H9 (cell line): ENCODE measurements around the gene IL1RAPL1. TPM values are rescaled to one million over a fixed set of nuclear protein-coding genes. Genes with fewer than 3 reads are reported as not detected.
A peak's percentile ranks its signal among the peaks of the same experiment; 100 is the strongest.

Source experiments
- DNase-seq: peaks from one replicate; pipeline ENCODE4 v3.0.0-alpha.2; 2017
- H2AFZ ChIP-seq: one replicate; pipeline ENCODE4 v1.6.1; 2013; ENCODE audit warnings: mild to moderate bottlenecking, low read length, control low read depth, moderate library complexity
- H2AK5ac ChIP-seq: 2 replicates; pipeline ENCODE4 v1.6.1; 2013; ENCODE audit warnings: low read length, control low read depth, mixed read lengths; ENCODE audit not compliant: insufficient read length
- H2BK120ac ChIP-seq: one replicate; pipeline ENCODE4 v1.6.1; 2013; ENCODE audit warnings: low read depth, mild to moderate bottlenecking, low read length, control low read depth, inconsistent platforms; ENCODE audit not compliant: poor library complexity, severe bottlenecking
- H2BK12ac ChIP-seq: 2 replicates; pipeline ENCODE4 v1.6.1; 2013; ENCODE audit warnings: low read length, control low read depth, mixed read lengths, low read depth; ENCODE audit not compliant: insufficient read length
- H2BK15ac ChIP-seq: 2 replicates; pipeline ENCODE4 v1.6.1; 2013; ENCODE audit warnings: low read depth, low read length, control low read depth
- H2BK20ac ChIP-seq: one replicate; pipeline ENCODE4 v1.6.1; 2013; ENCODE audit warnings: low read depth, mild to moderate bottlenecking, low read length, control low read depth, inconsistent platforms; ENCODE audit not compliant: poor library complexity, severe bottlenecking
- H2BK5ac ChIP-seq: 2 replicates; pipeline ENCODE4 v1.6.1; 2013; ENCODE audit warnings: low read length, control low read depth, mixed read lengths; ENCODE audit not compliant: insufficient read length
- H3K14ac ChIP-seq: 2 replicates; pipeline ENCODE4 v1.6.1; 2013; ENCODE audit warnings: low read length, control low read depth; ENCODE audit not compliant: insufficient read depth
- H3K18ac ChIP-seq: 2 replicates; pipeline ENCODE4 v1.6.1; 2013; ENCODE audit warnings: low read depth, mild to moderate bottlenecking, mixed read lengths, low read length, control low read depth; ENCODE audit not compliant: insufficient read length
- H3K23ac ChIP-seq: 2 replicates; pipeline ENCODE4 v1.6.1; 2013; ENCODE audit warnings: low read length, control low read depth, mixed read lengths, low read depth; ENCODE audit not compliant: insufficient read length
- H3K23me2 ChIP-seq: 2 replicates; pipeline ENCODE4 v1.6.1; 2013; ENCODE audit warnings: low read depth, mild to moderate bottlenecking, mixed read lengths, low read length, control low read depth; ENCODE audit not compliant: insufficient read length, poor library complexity, severe bottlenecking
- H3K27ac ChIP-seq: 2 replicates; pipeline ENCODE4 v1.5.1; 2013; ENCODE audit warnings: low read length, control low read depth, mixed read lengths, low read depth; ENCODE audit not compliant: insufficient read length
- H3K27me3 ChIP-seq: 2 replicates; pipeline ENCODE4 v1.6.1; 2013; ENCODE audit warnings: low read length, control low read depth, inconsistent platforms; ENCODE audit not compliant: insufficient read depth
- H3K4ac ChIP-seq: 2 replicates; pipeline ENCODE4 v1.6.1; 2013; ENCODE audit warnings: low read depth, mild to moderate bottlenecking, control low read depth, inconsistent platforms, low read length, moderate library complexity
- H3K4me1 ChIP-seq: 2 replicates; pipeline ENCODE4 v1.6.1; 2013; ENCODE audit warnings: low read length, control low read depth, inconsistent platforms; ENCODE audit not compliant: insufficient read depth
- H3K4me2 ChIP-seq: 2 replicates; pipeline ENCODE4 v1.6.1; 2013; ENCODE audit warnings: low read length, control low read depth, mixed read lengths; ENCODE audit not compliant: insufficient read length, insufficient read depth
- H3K56ac ChIP-seq: 2 replicates; pipeline ENCODE4 v1.6.1; 2013; ENCODE audit warnings: low read depth, mild to moderate bottlenecking, mixed read lengths, low read length, control low read depth; ENCODE audit not compliant: insufficient read length
- H3K79me1 ChIP-seq: 2 replicates; pipeline ENCODE4 v1.6.1; 2013; ENCODE audit warnings: low read depth, mild to moderate bottlenecking, moderate library complexity, low read length, control low read depth, inconsistent platforms; ENCODE audit not compliant: insufficient read depth, poor library complexity, severe bottlenecking
- H3K79me2 ChIP-seq: 2 replicates; pipeline ENCODE4 v1.6.1; 2013; ENCODE audit warnings: low read length, control low read depth, inconsistent platforms; ENCODE audit not compliant: insufficient read depth
- H3K9ac ChIP-seq: 2 replicates; pipeline ENCODE4 v1.6.1; 2013; ENCODE audit warnings: low read length, control low read depth, mixed read lengths; ENCODE audit not compliant: insufficient read length; ENCODE audit errors: extremely low read depth
- H3K9me3 ChIP-seq: one replicate; pipeline ENCODE4 v1.6.1; 2013; ENCODE audit warnings: low read depth, low read length, inconsistent platforms; ENCODE audit not compliant: control insufficient read depth
- H3T11ph ChIP-seq: one replicate; pipeline ENCODE4 v1.6.1; 2013; ENCODE audit warnings: mild to moderate bottlenecking, low read length, control low read depth, inconsistent platforms
- H4K20me1 ChIP-seq: one replicate; pipeline ENCODE4 v1.6.1; 2013; ENCODE audit not compliant: control insufficient read depth, insufficient read length, insufficient read depth
- H4K5ac ChIP-seq: 2 replicates; pipeline ENCODE4 v1.6.1; 2013; ENCODE audit warnings: low read depth, mild to moderate bottlenecking, mixed read lengths, low read length, control low read depth; ENCODE audit not compliant: insufficient read length
- H4K8ac ChIP-seq: replicated peaks from 2 replicates; pipeline ENCODE4 v1.6.1; 2013; ENCODE audit warnings: low read length, control low read depth, mixed read lengths, low read depth; ENCODE audit not compliant: insufficient read length
- H4K91ac ChIP-seq: 2 replicates; pipeline ENCODE4 v1.6.1; 2013; ENCODE audit warnings: low read depth, mild to moderate bottlenecking, moderate library complexity, mixed read lengths, low read length, control low read depth; ENCODE audit not compliant: insufficient read length
- H3K27ac Mint-ChIP-seq, 3 experiments: 2 replicates in 2 of 3; 3 replicates in 1 of 3; pipeline ENCODE4 v1.8.0; 2020 to 2021; ENCODE audit warnings: mixed read lengths in 3 of 3, mild to moderate bottlenecking in 1 of 3, moderate library complexity in 1 of 3
- H3K27me3 Mint-ChIP-seq: 2 replicates; pipeline ENCODE4 v1.8.0; 2021; ENCODE audit warnings: low read depth, mild to moderate bottlenecking, moderate library complexity, mixed read lengths
- H3K36me3 Mint-ChIP-seq, 3 experiments: 2 replicates in 2 of 3; 3 replicates in 1 of 3; pipeline ENCODE4 v1.8.0; 2020 to 2021; ENCODE audit warnings: low read depth in 3 of 3, mixed read lengths in 3 of 3; ENCODE audit not compliant: insufficient read depth in 1 of 3
- H3K4me1 Mint-ChIP-seq, 2 experiments: 2 replicates each; pipeline ENCODE4 v1.8.0; 2020; ENCODE audit warnings: mixed read lengths in 2 of 2
- H3K4me3 Mint-ChIP-seq, 2 experiments: 2 replicates in 1 of 2; 3 replicates in 1 of 2; pipeline ENCODE4 v1.8.0; 2020 to 2021; ENCODE audit warnings: mild to moderate bottlenecking in 2 of 2, mixed read lengths in 2 of 2, moderate library complexity in 1 of 2
- H3K9me3 Mint-ChIP-seq, 2 experiments: 2 replicates in 1 of 2; 3 replicates in 1 of 2; pipeline ENCODE4 v1.8.0; 2020; ENCODE audit warnings: mild to moderate bottlenecking in 2 of 2, mixed read lengths in 2 of 2, moderate library complexity in 1 of 2
- CTCF ChIP-seq: fragments of 200-600 bp; sonication (generic); conservative IDR thresholded peaks from 3 replicates; pipeline ENCODE4 v1.8.0; 2021; ENCODE audit warnings: antibody characterized with exemption, mild to moderate bottlenecking
- WGBS: extraction: QIAGEN DNeasy Blood & Tissue Kit; methylation state at CpG from one replicate; pipeline ENCODE4 v1.1.7; 2013; ENCODE audit warnings: missing lambda C conversion rate, low lambda C conversion rate, mixed read lengths; ENCODE audit not compliant: insufficient read length; ENCODE audit errors: extremely low coverage; 5-methylcytosine and 5-hydroxymethylcytosine counted together
- long read RNA-seq: library from polyadenylated mRNA; unstranded; transcript quantifications from one replicate; pipeline ENCODE4 v2.0.0, GENCODE V29; 2020
- total RNA-seq: library from RNA; stranded (reverse); gene quantifications from 2 replicates; pipeline ENCODE4 v1.2.1, GENCODE V29; 2021

Gene IL1RAPL1
- 0.31 and 0.33 TPM in 2 replicates for total RNA-seq
- long read RNA-seq, partial matches to known transcripts, result 2 of 3 reads
- long read RNA-seq, other reads (novel, unspliced or antisense), result 1 of 3 reads

GRCh38 chrX:28586981-28587551 is at the start of gene IL1RAPL1:
TSS of gene IL1RAPL1 (plus strand) at chrX:28587446.
- H3K4ac ChIP-seq, result no peak within 1 kb of the TSS
- no peak within 1 kb of the TSS for H3K56ac ChIP-seq
- H3K9me3 Mint-ChIP-seq, result peaks cover 0 to 26% of the 10 kb centered on the region in 2 experiments; a peak in 4 of 5 replicates
- peak; percentile 19; the same call in 1 of the 3 replicates for TF ChIP-seq CTCF
- no peak within 1 kb of the TSS for H3K18ac ChIP-seq
- no CpG with 5 or more reads among the region's 15 CpGs for WGBS
- no peak within 1 kb of the TSS for H2BK20ac ChIP-seq
- no peak for DNase-seq
- no peaks in the 10 kb centered on the region for H3K79me2 ChIP-seq
- no peaks in the 10 kb centered on the region for H3K9me3 ChIP-seq
- no peak within 1 kb of the TSS for H2BK5ac ChIP-seq
- H3K9ac ChIP-seq, result peak within 1 kb of the TSS; percentile 31
- no peak within 1 kb of the TSS for H2BK120ac ChIP-seq
- H2BK12ac ChIP-seq, result no peak within 1 kb of the TSS
- no peaks in the 10 kb centered on the region for H3K79me1 ChIP-seq
- no peak within 1 kb of the TSS for H2AFZ ChIP-seq
- H2BK15ac ChIP-seq, result no peak within 1 kb of the TSS
- no peak within 1 kb of the TSS for H3K14ac ChIP-seq
- H4K8ac ChIP-seq, result no peak within 1 kb of the TSS
- peaks cover 3% of the 10 kb centered on the region; the same call in 1 of the 2 replicates for H3K4me1 ChIP-seq
- no peak within 1 kb of the TSS for H2AK5ac ChIP-seq
- H3K23ac ChIP-seq, result no peak within 1 kb of the TSS
- peak within 1 kb of the TSS; percentile 99 for H3K4me2 ChIP-seq
- H4K20me1 ChIP-seq, result no peaks in the 10 kb centered on the region
- H3K27ac Mint-ChIP-seq, result no peak within 1 kb of the TSS
- H4K5ac ChIP-seq, result no peak within 1 kb of the TSS
- no peaks in the 10 kb centered on the region for H3K36me3 Mint-ChIP-seq
- no peaks in the 10 kb centered on the region for H3K27me3 ChIP-seq
- no peak within 1 kb of the TSS for H3T11ph ChIP-seq
- peaks cover 1% of the 10 kb centered on the region; the same call in 1 of the 2 replicates for H3K27me3 Mint-ChIP-seq
- no peak within 1 kb of the TSS for H3K4me3 Mint-ChIP-seq
- H3K4me1 Mint-ChIP-seq, result peaks cover 28 to 34% of the 10 kb centered on the region in 2 experiments
- H3K27ac ChIP-seq, result no peak within 1 kb of the TSS
- H3K23me2 ChIP-seq, result peaks cover 9% of the 10 kb centered on the region
- no peak within 1 kb of the TSS for H4K91ac ChIP-seq
